GM19372 (cell line): ENCODE results near the gene WBP1L.
"Not testable (repeated sequence)": the region's sequence is repeated elsewhere in the genome, so short reads cannot be mapped to it uniquely, and the experiment has no call there.

Source experiments
- ATAC-seq: cut with Tn5 transposase; IDR thresholded peaks from one replicate; pipeline ENCODE4 v1.9.1; 2021; ENCODE audit warnings: mild to moderate bottlenecking, low read depth, moderate library complexity; ENCODE audit not compliant: unreplicated experiment

The WBP1L gene

DNA sequence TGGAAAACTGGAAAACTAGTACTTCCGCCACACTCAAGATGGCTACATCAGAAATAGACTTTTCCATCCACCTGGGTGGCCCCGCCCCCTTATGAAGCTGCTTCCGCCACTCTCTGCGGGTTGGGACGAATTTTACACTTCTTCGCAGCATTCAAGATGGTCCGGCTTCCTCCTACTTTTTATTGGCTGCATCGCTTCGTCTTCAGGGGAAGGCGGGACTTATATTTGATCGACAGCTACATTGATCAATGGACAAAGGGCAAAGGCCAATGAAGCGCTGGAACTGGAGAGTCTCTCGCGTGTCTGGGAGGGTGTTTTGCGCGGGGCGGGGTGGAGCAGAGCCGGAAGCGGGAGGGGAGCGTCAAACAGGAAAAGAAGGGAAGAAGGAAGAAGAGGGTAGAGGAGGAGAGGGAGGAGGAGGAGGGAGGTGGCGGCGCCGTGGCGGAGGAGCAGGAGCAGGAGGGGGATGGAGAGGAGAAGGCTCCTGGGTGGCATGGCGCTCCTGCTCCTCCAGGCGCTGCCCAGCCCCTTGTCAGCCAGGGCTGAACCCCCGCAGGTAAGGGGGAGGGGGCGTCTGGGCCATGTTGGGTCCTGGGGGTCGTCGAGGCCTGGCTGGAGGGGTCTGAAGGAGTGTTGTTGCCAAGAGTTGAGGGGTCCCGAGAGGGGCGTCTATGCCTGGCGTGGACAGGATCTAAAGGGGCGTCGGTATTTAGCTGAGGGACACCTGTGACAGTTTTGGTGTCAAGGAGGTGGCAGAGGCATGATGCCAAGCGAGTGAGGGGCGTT, at the start of gene WBP1L:
Gene WBP1L (plus strand): TSS at position 361 of the 786 bp plus-strand sequence. CDS start 106 bp downstream, at position 467.
- peak; percentile 98 for ATAC-seq

DNA sequence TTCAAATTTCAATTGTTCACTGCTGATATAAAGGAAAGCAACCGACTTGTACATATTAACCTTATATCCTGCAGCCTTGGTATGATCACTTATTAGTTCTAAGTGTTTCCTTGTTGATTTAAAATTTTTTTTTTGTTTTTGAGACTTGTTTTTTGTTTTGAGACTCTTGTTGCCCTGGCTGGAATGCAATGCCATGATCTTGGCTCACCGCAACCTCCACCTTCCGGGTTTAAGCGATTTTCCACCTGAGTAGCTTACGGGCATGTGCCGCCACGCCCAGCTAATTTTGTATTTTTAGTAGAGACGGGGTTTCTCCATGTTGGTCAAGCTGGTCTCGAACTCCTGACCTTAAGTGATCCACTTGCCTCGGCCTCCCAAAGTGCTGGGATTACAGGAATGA, 48.3 kb upstream of the WBP1L start:
- ATAC-seq, result not testable (repeated sequence)

DNA sequence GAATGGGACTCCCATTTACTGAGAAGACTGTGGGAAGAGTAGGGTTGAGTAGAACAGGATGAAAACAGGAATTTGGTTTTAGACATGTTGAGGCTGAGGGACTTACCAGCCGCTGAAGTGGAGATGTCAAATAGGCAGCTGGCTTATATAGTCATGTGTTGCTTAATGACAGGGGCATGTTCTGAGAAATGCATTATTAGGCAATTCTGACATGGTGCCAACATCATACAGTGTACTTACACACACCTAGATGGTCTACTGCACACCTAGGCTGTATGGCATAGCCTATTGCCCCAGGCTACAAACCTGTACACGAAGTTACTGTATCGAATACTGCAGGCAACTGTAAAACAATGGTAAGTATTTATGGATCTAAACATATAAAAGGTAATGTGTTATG, 47.0 kb upstream of the WBP1L start:
- no peak for ATAC-seq

DNA sequence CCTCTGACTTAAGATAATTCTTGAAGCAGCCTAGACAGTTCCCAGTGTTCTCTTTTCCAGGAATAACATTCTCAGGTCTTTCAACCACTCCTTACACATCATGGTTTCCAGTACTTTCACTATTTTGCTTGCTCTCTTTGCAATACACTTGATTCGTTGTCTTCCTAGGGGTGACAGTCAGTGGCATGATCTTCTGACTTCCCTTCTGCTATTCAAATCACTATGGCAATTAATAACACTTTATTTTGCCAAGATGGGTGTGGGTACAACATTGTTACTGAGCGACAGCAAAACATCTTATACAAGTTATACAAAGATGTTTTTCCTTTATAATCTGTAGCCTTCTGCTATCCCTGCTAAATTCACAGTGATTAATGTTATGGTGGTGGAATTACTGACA, 44.9 kb upstream of the WBP1L start:
- no peak for ATAC-seq

DNA sequence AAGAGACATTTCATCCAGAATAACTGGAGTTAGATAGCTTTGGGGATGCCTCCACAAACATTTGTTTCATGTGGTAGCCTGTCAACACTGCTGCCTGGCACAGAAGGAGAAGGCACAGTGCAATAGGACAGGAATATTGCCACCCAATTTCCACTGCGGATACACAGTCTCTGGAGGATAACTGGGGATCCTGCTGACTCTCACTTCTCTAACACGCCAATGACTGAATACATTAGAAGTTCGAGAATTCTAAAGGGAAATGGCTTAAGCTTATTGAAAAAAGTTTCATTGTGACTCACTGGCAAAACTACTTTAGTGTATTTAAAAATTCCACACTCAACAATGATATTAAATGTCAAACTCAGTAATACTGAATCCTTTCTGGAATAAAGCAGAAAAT, 42.5 kb upstream of the WBP1L start:
- ATAC-seq, result no peak

DNA sequence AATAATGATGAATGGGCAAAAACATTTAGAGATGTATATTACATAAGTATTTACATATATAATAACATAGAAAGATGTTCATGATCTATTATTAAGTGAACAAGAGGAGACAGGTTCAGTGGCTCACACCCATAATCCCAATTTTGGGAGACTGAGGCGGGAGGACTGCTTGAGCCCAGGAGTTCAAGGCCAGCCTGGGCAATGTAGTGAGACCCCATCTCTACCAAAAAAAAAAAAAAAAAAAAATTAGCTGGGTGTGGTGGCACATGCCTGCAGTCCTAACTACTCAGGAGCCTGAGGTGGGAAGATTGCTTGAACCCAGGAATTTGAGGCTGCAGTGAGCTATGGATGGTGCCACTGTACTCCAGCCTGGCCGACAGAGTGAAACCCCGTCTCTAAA, 42.0 kb upstream of the WBP1L start:
- no peak for ATAC-seq

DNA sequence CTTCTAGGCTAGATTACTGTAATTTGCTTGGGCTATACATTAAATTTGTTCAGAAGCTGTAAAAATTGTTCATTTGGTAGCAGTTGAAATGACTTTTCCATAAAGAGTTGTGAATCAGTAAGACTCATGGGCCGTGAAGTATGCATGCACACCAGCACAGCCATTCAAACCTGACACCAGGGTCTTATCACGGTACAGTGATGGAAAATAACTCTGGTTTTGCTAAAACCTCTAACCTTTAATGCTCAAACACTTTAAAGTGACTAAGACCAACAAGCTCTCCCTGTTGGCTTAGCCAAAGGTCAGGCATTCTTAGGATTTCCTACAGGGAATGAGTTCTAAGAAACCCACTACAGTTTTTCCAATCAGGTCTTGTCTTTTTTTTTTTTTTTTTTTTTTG, 41.0 kb upstream of the WBP1L start:
- ATAC-seq, result no peak

DNA sequence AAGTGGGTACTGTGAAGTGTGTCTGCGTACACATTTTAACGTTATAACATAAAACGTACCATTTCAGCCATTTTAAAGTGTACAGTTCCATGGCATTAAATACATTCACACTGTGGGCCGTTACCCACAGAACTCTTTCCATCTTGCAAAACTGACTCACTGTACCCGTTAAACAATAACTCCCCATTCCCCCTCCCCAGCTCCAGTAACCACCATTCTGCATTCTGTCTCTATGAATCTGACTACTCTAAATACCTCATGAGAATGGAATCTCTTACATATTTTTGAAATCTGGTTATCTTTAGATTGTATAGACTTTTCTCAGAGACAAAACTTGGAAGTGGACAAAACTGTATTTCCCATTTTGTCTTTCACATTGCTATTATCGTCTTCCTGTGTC, 38.8 kb upstream of the WBP1L start:
- ATAC-seq, result no peak

DNA sequence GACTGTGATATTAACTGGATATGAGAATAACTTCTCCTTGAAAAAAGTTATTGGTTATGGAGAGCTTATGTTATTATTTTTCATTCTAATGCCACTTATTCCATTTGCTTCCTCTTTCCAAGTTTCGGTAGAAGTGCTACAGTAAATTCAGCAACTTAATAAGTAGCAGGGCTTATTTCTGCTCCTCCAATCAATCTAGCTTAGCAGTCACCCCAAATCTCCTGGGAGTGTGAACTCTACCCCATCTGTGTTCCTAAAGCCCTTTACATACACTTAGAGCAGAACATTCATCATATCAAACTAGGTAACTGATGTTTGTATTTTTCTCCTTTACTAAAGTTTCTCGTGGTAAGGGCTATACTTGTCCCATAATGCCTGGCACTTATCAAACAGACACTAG, 38.2 kb upstream of the WBP1L start:
- ATAC-seq, result no peak

DNA sequence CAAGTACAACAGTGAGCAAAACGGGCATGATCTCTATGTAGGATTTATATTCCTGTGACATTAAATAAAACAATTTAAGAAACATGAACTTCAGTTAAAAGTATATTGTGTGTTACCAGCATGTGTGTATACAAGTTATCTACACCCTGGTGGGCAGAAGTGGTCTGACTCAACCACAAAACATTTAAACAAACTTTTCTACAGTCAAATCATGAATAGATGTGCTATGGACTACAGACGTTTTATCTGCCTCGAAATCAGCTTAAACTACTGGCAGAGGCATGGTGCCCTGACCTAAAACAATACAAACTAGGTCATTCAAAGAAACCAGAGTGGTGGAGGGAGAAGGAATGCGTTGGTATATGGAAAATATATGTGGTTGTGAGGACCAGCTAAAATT, 33.1 kb upstream of the WBP1L start:
- no peak for ATAC-seq

DNA sequence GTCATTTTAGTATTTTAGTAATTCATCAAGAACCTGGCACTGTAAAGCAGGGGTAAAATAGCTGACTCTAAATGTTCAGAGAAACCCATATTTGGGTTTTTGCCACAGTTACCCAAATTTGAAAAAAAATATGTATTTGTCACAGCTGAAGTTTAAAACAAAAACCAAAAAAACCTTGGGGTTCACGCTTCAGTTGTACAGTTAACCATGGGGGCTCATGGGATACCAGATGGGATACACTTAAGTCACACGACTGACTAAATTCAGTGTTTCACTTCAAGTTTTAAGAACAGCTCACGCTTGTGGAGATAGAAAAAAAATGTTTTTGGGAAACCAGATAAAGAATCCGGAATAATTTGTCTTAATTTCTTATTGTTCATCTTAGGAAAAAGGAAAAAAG, 31.7 kb upstream of the WBP1L start:
- ATAC-seq, result no peak

DNA sequence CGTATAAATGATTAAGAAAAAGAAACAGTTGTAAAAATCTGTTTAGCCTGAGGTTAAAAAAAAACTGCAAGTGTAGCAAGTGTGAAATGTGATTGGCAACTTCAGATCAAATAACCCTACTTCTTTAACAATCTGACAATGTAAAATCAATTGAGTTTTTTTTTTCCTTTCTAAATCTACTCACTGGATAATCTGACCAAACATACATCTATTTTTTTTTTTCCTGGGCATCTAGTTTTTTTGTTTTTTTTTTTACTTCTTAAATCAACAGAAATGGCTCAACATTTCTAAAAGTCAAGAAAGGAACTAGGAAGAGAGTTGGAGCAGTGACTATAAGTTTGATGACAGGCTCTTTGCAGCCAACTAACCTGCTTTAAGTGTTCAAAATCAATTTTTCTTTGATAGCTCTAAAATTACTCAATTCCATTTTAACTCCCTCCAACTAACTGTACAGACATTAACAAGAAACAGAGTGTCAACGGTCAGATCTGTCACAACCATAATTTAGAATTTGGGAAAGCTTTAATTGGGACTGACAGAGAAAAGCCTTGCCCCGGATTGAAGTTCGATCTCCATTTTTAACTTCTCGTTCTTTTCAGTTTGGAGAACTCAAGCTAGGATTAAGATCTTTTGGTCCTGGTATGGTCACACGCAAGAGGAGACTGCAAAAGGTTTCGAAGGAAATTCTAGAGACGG, 30.8 kb upstream of the WBP1L start:
- ATAC-seq, result no peak

DNA sequence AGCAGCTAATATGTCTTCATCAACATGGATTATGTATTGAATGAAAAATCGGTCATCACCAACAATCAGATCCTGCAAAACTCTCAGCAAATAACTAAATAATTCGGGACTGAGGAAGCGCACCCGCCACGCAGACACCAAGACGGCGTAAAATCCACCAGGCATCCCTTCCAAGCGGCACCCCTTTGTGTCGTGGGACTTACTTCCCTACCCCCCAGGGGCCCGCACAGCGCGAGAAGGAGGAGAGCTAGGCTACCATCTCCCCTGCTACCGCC, 30.3 kb upstream of the WBP1L start:
- peak; percentile 41 for ATAC-seq

DNA sequence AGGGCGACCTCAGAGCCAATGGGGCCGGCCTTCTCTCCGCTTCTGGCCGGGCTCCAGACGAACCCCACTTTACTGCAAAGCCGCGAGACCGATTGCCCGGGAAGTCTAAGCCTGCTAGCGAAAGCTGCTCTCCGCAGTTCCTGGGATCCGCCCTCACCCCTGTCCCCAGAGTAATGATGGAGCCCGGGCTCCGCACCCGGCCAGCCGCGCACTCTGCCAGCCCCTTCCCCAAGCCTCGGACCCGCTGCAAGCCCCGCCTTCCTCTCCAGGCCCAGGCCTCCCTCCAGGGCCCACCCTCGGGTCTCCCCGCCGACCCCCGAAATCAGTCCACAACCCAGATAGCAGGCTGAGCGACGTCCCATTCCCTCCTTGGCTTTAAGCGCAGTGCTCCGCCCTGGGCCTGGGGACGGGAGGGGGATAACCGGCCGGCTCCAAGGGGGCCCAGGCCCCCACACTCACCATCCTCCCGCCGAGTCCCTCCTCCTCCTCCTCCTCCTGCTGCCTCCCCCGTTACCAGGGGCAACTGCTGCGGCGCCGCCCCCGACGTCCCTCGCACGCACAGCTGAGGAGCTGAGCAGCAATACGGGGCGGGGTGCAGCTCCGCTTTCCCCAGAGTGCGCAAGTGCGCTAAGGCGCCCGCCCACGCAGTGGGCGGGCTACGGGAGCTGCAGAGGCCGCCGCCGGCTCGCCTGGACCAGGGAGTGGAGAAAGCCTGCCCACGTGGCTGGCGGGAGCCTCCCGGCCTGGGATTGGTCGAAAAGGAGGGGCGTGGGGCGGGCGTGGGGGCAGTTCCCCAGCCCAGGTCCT, 29.7 kb upstream of the WBP1L start, which contains the start of gene ARL3:
Gene ARL3 (minus strand): TSS at position 584 of the 807 bp plus-strand sequence. CDS start 122 bp downstream, at position 462.
- peak; percentile 81 for ATAC-seq

DNA sequence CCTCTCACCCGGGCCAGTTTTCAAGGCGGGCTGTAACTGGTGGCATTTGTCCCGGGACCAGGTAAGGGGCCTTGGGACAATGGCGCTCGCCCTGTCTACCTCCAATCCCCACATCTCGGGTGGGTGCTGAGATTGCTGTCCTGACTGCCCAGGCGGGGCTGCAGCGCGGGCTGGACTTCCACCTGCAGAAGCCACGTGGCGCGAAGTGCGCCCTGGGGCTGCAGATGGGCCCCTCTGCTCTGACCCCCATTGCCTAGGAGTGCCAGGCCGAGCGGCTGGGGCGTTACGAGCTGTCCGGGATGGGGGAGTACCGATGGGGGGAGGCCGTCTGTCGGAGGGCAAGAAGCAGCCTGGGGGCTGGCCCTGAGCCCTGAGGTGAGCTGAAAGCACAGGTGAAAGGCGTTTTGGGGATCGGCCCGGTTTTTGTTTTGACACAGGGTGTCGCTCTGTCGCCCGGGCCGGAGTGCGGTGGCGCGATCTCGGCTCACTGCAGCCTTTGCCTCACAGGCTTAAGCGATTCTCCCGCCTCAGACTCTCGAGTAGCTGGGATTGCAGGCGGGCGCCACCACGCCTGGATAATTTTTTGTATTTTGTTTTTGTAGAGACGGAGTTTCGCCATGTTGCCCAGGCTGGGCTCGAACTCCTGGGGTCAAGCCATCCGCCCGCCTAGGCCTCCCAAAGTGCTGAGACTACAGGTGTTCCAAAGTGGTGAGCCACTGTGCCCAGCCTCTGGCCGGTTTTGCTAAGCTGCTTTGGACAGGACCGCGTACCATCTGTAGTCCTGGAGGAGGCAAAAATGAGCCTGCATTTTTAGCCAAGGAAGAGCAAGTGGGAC, 28.9 kb upstream of the WBP1L start, which contains the start of gene SFXN2:
Gene SFXN2 (plus strand): TSS at position 16 of the 835 bp plus-strand sequence. CDS start 12,001 bp downstream, outside the sequence.
- peak; percentile 1 for ATAC-seq

DNA sequence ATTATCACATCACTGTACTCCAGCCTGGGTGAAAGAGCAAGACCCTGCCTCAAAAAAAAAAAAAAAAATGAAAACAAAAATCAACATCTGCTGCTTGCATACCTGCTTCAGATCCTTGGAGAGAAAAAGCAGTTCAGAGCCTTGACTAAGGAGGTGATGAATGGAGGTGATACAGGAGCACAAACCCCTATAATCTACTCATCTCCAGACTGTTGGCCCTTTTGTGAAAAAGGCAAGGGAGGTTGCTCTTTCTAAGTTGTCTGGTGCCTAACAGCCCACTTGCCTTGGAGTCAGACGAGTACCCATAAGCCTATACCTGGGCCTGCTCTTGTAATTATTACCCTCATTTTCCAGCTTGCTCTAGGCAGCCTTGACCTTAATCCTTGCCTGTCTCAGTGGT, 27.9 kb upstream of the WBP1L start:
- no peak for ATAC-seq

DNA sequence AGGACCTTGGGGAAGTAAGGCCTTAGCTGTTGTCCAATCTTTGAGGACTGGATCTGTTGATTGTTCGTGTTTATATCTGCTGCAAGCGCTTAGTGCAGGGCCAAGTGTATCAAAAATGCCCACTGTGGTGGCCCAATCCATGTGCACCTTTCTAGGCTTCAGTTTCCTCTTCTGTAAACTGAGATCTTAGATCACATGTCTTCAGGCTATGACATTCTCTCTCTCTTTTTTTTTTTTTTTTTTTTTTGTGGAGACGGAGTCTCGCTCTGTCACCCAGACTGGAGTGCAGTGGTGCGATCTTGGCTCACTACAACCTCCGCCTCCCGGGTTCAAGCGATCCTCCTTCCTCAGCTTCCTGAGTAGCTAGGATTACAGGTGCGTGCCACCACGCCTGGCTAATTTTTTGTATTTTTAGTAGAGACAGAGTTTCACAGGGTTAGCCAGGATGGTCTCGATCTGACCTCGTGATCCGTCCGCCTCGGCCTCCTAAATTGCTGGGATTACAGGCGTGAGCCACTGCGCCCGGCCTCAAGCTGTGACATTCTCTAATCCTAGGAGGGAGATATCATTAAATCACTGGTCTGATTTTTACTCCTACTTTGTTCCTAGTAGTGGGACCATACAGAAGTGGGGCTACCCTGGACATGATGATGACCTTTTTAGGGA, 26.7 kb upstream of the WBP1L start:
- ATAC-seq, result not testable (repeated sequence)

DNA sequence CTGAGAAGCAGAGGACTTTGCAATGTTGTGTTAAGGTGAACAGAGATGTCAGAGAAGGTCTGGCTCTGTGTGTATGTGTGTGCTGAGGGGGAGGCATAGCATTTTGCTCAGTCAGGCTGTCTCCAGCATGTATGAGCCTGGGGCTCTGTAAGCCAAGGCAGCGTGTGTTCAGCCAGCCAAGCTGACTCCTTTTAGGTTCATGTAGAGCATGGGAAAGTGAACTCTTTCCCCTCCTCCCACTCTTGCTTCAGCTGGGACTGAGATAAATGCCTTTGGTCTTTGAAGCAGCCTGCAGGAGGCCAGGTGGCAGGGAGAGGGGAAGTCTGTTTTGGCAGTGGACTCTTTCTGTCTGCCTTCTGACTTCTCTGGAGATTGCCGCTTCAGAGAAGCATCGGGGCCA, 25.5 kb upstream of the WBP1L start:
- no peak for ATAC-seq

DNA sequence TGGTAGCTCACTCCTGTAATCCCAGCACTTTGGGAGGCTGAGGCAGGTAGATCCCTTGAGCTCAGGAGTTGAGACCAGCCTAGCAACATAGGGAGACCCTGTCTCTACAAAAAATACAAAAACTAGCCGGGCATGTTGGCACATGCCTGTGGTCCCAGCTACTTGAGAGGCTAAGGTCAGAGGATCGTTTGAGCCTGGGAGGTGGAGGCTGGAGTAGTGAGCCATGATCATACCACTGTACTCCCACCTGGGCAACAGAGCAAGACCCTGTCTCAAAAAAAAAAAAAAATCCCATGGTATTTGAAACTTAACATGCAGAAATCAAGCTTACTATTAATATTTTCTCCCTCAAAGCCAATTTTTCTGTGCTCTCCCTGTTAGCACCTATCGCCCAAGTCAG, 23.4 kb upstream of the WBP1L start:
- no peak for ATAC-seq

DNA sequence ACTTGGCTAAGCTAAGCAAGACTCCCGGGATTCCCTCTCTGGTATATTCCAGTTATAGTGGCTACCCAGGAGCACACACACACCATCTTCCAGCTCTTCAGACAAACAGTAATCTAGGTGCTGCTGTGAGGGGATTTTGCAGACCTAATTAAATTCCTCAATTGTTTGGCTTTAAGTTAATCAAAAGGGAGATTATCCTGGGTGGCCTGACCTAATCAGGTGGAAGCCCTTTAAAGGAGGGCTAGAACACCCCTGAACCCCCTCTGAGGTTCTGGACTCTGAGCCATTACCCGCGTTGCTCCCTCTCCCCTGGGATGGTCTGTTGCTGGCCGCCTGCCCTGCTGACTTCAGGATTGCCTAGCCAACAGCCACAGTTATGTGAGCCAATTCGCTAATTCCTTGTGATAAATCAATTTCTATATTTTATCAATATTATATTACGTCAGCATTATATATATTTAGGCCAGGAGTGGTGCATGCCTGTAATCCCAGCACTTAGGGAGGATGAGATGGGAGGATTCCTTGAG, 22.9 kb upstream of the WBP1L start:
- ATAC-seq, result no peak
